HepG2 (cell line): ENCODE measurements around the gene ZNF860. TPM values are rescaled to one million over a fixed set of nuclear protein-coding genes. Genes with fewer than 3 reads are reported as not detected.

Experiments used
- ATAC-seq: fragments of 200-7000 bp; cut with Tn5 transposase; 3 replicates; pipeline ENCODE4 v1.9.1; 2020; ENCODE audit warnings: mild to moderate bottlenecking, moderate library complexity
- BruUV-seq: library from RNA; stranded (reverse); fragments of 400-500 nt; replicated peaks from 2 replicates; lab custom pipeline; 2021; lab: Mats Ljungman, UMichigan
- CTCF ChIA-PET: fragments of 300-600 bp; formaldehyde crosslinking; extraction: SDS; loops from one replicate; lab custom pipeline; 2021; ENCODE audit warnings: low total read pairs, inconsistent platforms, low intra/inter-chr PET ratio; lab: Yijun Ruan, JAX
- POLR2A ChIA-PET: fragments of 350-600 bp; sonication (Branson Sonifier 250); formaldehyde crosslinking; loops from one replicate; lab custom pipeline; 2020; ENCODE audit warnings: antibody characterized with exemption, inconsistent platforms; lab: Yijun Ruan, JAX
- DNase-seq: peaks from one replicate; pipeline ENCODE4 v3.0.0-alpha.2; 2015; ENCODE audit warnings: low spot score
- FAIRE-seq: peaks from 3 replicates; lab custom pipeline; 2011; peaks lifted over from hg19 to GRCh38; lab: Jason Lieb, UNC
- H2AFZ ChIP-seq: one replicate; pipeline ENCODE4 v1.6.1; 2011; ENCODE audit warnings: low read length, inconsistent platforms
- H3K27ac ChIP-seq: fragments of 300-600 bp; 3 replicates; pipeline ENCODE4 v1.8.0; 2011; ENCODE audit warnings: mixed run types, mild to moderate bottlenecking, mixed read lengths, low read length, inconsistent platforms; ENCODE audit not compliant: insufficient read depth; ENCODE audit errors: extremely low read length
- H3K27me3 ChIP-seq, 2 experiments: fragments of 200-600 bp in 1 of 2; 2 replicates in 1 of 2; 3 replicates in 1 of 2; pipeline versions ENCODE4 v1.6.0 to v1.8.0; 2011; ENCODE audit warnings: low read length in 2 of 2, mild to moderate bottlenecking in 2 of 2, moderate library complexity in 2 of 2, inconsistent platforms in 1 of 2; ENCODE audit not compliant: insufficient read depth in 2 of 2, control insufficient read depth in 1 of 2
- H3K36me3 ChIP-seq, 2 experiments: fragments of 200-600 bp in 1 of 2; replicated peaks in 1 of 2; 2 replicates in 1 of 2; 3 replicates in 1 of 2; pipeline versions ENCODE4 v1.5.1 to v1.8.0; 2011; ENCODE audit warnings: low read length in 2 of 2, inconsistent platforms in 1 of 2; ENCODE audit not compliant: insufficient read depth in 2 of 2, control insufficient read depth in 1 of 2
- H3K4me1 ChIP-seq: 2 replicates; pipeline ENCODE4 v1.5.1; 2012; ENCODE audit warnings: low read length, inconsistent platforms; ENCODE audit not compliant: insufficient read depth
- H3K4me2 ChIP-seq: 2 replicates; pipeline ENCODE4 v1.6.0; 2011; ENCODE audit warnings: low read depth, low read length, inconsistent platforms
- H3K4me3 ChIP-seq, 3 experiments: fragments of 200-600 bp in 1 of 3; sonication (generic), shearing (Covaris generic) in 1 of 3; replicated peaks in 1 of 3; 2 replicates each; pipeline ENCODE4 v1.5.1; 2011 to 2016; ENCODE audit warnings: low read length in 3 of 3, inconsistent platforms in 2 of 3, low read depth in 2 of 3, mild to moderate bottlenecking in 2 of 3, control low read depth in 1 of 3, mixed read lengths in 1 of 3; ENCODE audit not compliant: insufficient read depth in 1 of 3
- H3K79me2 ChIP-seq: one replicate; pipeline ENCODE4 v1.6.1; 2011; ENCODE audit warnings: low read length, inconsistent platforms; ENCODE audit not compliant: insufficient read depth
- H3K9ac ChIP-seq: 2 replicates; pipeline ENCODE4 v1.6.0; 2011; ENCODE audit warnings: mild to moderate bottlenecking, low read depth, low read length, inconsistent platforms; ENCODE audit not compliant: insufficient read depth
- H3K9me3 ChIP-seq: 2 replicates; pipeline ENCODE4 v1.5.1; 2012; ENCODE audit warnings: mild to moderate bottlenecking, low read length
- H4K20me1 ChIP-seq: 2 replicates; pipeline ENCODE4 v1.6.0; 2011; ENCODE audit warnings: inconsistent platforms, mild to moderate bottlenecking, low read length, moderate library complexity; ENCODE audit not compliant: insufficient read depth
- AGO1 ChIP-seq: fragments of 200-400 bp; formaldehyde crosslinking; IDR thresholded peaks from 2 replicates; pipeline ENCODE4 v1.6.1; 2017; ENCODE audit warnings: mild to moderate bottlenecking, low read depth, low read length, moderate library complexity; ENCODE audit not compliant: poor library complexity, severe bottlenecking
- ETV5 ChIP-seq: IDR thresholded peaks from 2 replicates; pipeline ENCODE4 v1.6.1; 2018; ENCODE audit warnings: missing biosample characterization, missing genetic modification reagents, inconsistent platforms, borderline replicate concordance
- MAFF ChIP-seq: IDR thresholded peaks from 2 replicates; pipeline ENCODE4 v1.6.1; 2011; ENCODE audit warnings: low read depth, low read length, improper control_type of control experiment
- MAFK ChIP-seq, 2 experiments: IDR thresholded peaks in 1 of 2; conservative IDR thresholded peaks in 1 of 2; 2 replicates each; pipeline ENCODE4 v1.6.1; 2011; ENCODE audit warnings: improper control_type of control experiment in 2 of 2, low read length in 2 of 2
- U2AF1 ChIP-seq: fragments of 200-400 bp; formaldehyde crosslinking; optimal IDR thresholded peaks from 2 replicates; pipeline ENCODE3; 2017; ENCODE audit warnings: mild to moderate bottlenecking, low read depth, low read length
- ZNF263 ChIP-seq: sonication (generic); formaldehyde crosslinking; IDR thresholded peaks from 2 replicates; pipeline ENCODE4 v1.4.0; 2020; ENCODE audit warnings: missing genetic modification reagents
- ZNF572 ChIP-seq: sonication (generic); formaldehyde crosslinking; IDR thresholded peaks from 2 replicates; pipeline ENCODE4 v1.5.1; 2020; ENCODE audit warnings: mild to moderate bottlenecking, missing genetic modification reagents
- ZNF589 ChIP-seq: sonication (generic); formaldehyde crosslinking; conservative IDR thresholded peaks from 2 replicates; pipeline ENCODE4 v1.8.0; 2022; ENCODE audit warnings: mild to moderate bottlenecking, moderate library complexity, missing genetic modification reagents
- WGBS: methylation state at CpG from one replicate; pipeline ENCODE4 v1.1.6; 2017; ENCODE audit warnings: low lambda C conversion rate; 5-methylcytosine and 5-hydroxymethylcytosine counted together
- in situ Hi-C: cut with HindIII; loops from 2 replicates; pipeline ENCODE4 v1.10.0; 2017; ENCODE audit warnings: low pct_unique_long_range_greater_than_20kb; ENCODE audit not compliant: extremely low pct_ligation_motif_present
- intact Hi-C: fragments of 100-400 bp; cut with micrococcal nuclease; formaldehyde crosslinking; loops from one replicate; pipeline ENCODE4 v1.10.0; 2022; ENCODE audit not compliant: unreplicated experiment
- polyA plus RNA-seq, 8 experiments: library from polyadenylated mRNA; depleted of rRNA in 3 of 8; stranded (reverse) in 7 of 8; unstranded in 1 of 8; fragments of >200 nt; fragmentation: Illumina TruSeq in 4 of 8; extraction: Trizol in 4 of 8; gene quantifications; 2 replicates each; pipeline versions ENCODE4 v1.2.1 to v1.2.3, GENCODE V29; 2011 to 2016; ENCODE audit warnings: low read depth in 4 of 8, missing spikeins in 1 of 8, mixed read lengths in 1 of 8; ENCODE audit not compliant: insufficient read depth in 1 of 8
- total RNA-seq, 5 experiments: library from RNA; depleted of rRNA; stranded (reverse); fragments of >200 nt; fragmentation: Illumina TruSeq; extraction: Trizol; gene quantifications; 2 replicates each; pipeline ENCODE4 v1.2.3, GENCODE V29; 2016; ENCODE audit warnings: low read depth in 1 of 5
- TF ChIP-seq, protein P1 (sequence below): IDR thresholded peaks from 2 replicates; pipeline ENCODE4 v1.6.1; 2016; ENCODE audit warnings: control low read depth

Gene ZNF860
- total and polyA plus RNA-seq, 2 of the 13 experiments (the other 11 are each of a cell fraction or from before 2014, with no cell fraction given) = 0.55 to 0.73 TPM

DNA sequence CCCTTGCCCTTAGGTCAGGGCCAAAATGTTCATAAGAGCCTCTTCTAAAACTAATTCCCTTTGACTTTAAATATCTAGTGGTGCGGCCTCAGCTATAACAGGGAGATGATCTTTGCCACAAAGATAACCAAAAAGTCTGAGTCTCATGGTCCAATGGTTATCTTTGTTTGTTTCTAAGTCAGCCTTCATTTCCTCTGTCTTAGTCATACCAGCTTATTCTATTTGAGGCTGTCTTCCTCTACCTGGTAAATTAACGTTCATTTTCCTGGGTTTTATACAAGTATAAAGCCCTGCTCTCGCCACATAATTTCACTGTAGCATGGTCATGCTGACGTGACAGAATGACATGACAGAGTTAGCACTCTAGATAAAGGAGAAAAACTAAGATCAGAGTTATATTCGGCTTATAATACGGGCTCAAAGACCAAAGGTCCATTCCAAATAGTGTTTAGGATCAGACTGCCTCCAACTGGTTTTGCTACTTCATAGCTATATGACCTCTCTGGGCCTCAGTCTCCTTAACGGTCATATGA is 18.4 kb downstream of the ZNF860 start:
- Histone ChIP-seq H3K9ac (no peak overlapping the region), H4K20me1 (no peaks in the 10 kb centered on the region), H3K27ac (no peak overlapping the region), H3K27me3 (no peaks in the 10 kb centered on the region), H2AFZ (no peak overlapping the region), H3K36me3 (no peaks in the 10 kb centered on the region), H3K4me3 (no peak overlapping the region), H3K9me3 (no peaks in the 10 kb centered on the region), H3K4me2 (peak overlapping the region; percentile 26; the same call in 1 of the 2 replicates), H3K79me2 (no peaks in the 10 kb centered on the region), H3K4me1 (peaks cover 20% of the 10 kb centered on the region)
- in situ Hi-C loops = no loop called here
- WGBS = 66% methylated on average over 7 of the region's 7 CpGs
- ChIA-PET CTCF (no interaction called here), POLR2A (interaction anchor here (0.9 kb wide), 1 partner anchor 19 kb away, joined by 3 read pairs; the partner anchor contains the start of genes OSBPL10 and ZNF860)
- intact Hi-C loops = no loop called here
- FAIRE-seq (no peak), ATAC-seq (peak; percentile 64), DNase-seq (no peak)
- no TSS peak for BruUV-seq
- TF ChIP-seq ZNF589 (CRISPR knock-in tag) (no peak), ZNF572 (CRISPR knock-in tag) (no peak), U2AF1 (no peak), ZNF263 (CRISPR knock-in tag) (no peak), MAFK (conservative IDR thresholded peaks at IDR 0.05 in 1 of 2, IDR thresholded peaks at IDR 0.05 in 1 of 2; ENCODE audit: low read length in 2 of 2) (peak; percentile 58), MAFF (peak; percentile 34; the same call in 1 of the 2 replicates), AGO1 (no peak), ETV5 (CRISPR knock-in tag) (peak; percentile 19; the same call in 1 of the 2 replicates)
- TF ChIP-seq, protein P1, sequence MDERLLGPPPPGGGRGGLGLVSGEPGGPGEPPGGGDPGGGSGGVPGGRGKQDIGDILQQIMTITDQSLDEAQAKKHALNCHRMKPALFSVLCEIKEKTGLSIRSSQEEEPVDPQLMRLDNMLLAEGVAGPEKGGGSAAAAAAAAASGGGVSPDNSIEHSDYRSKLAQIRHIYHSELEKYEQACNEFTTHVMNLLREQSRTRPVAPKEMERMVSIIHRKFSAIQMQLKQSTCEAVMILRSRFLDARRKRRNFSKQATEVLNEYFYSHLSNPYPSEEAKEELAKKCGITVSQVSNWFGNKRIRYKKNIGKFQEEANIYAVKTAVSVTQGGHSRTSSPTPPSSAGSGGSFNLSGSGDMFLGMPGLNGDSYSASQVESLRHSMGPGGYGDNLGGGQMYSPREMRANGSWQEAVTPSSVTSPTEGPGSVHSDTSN (CRISPR knock-in tag) = no peak
- TF ChIP-seq, all 625 proteins: peak for 3
